Adipose tissue (tissue), 3 donors: Measurements from ENCODE around the gene KIAA1958. TPM values are rescaled to one million over a fixed set of nuclear protein-coding genes. Genes with fewer than 3 reads are reported as not detected.

Source experiments
- H3K27ac ChIP-seq: one replicate; pipeline ENCODE4 v1.5.1; 2013; ENCODE audit warnings: low read depth, low read length
- WGBS, 3 donors: extraction: QIAGEN DNeasy Blood & Tissue Kit; methylation state at CpG; one replicate each; pipeline ENCODE4 v1.1.7; 2013; 5-methylcytosine and 5-hydroxymethylcytosine counted together
- polyA plus RNA-seq, 3 donors: library from polyadenylated mRNA; stranded (reverse); fragments of 200-250 nt; gene quantifications; one replicate each; pipeline ENCODE4 v1.2.3, GENCODE V29; 2013
- donor health status: healthy with polysubstance abuse.
- donor health status: Bipolar disorder and iron deficiency.
- donor health status: healthy.

The KIAA1958 gene
- polyA plus RNA-seq, 3 donors = 0.82 to 1.2 (median 0.90) TPM

DNA sequence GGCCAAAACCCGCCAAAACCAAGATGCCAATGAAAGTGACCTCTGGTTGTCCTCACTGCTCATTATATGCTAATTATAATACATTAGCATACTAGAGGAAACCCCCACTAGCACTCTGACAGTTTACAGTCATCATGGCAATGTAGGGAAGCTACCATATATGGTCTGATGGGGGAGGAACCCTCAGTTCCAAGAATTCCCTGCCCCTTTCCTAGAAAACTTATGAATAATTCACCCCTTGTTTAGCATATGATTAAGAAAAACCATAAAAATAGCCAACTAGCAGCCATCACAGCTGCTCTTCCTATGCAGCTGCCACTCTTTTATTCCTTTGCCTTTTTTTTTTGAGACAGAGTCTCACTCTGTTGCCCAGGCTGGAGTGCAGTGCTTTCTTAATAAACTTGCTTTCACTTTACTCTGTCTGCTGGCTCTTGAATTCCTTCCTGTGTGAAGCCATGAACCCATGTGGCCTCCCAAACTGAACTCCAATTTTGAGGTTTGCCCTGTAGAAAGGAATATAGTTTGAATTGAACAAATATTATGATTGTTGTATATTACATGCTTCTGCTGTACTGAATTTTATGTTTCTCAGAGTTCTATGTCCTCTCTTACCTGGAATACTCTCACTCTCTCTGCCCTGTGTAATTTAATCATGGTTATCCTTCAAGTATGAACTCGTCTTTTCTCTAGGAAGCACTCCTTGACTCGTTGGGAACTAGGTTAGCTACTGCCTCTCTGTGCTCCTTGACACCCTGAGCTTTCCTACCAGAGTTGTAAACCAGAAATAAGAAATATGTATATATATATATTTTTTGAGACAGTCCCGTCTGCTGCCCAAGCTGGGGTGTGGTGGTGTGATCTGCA lies 59.8 kb downstream of the KIAA1958 start:
- no peak overlapping the region for H3K27ac ChIP-seq
- WGBS, 3 donors = 59 to 80% (median 72%) methylated on average over 4 of the region's 4 CpGs

DNA sequence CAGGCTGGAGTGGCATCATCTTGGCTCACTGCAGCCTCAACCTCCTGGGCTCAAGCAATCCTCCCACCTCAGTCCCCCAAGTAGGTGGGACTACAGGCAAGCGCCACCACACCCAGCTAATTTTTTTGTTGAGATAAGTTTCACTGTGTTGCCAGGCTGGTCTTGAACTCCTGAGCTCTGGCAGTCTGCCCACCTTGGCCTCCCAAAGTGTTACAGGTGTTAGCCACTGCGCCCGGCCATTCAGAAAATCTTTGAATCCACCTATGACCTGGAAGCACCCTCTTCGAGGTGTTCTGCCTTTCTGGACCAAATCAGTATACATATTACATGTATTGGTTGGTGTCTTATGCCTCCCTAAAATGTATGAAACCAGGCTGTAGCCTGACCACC lies 61.4 kb downstream of the KIAA1958 start:
- 46 to 97% (median 93%) methylated on average over 4 of the region's 4 CpGs for WGBS, 3 donors
- H3K27ac ChIP-seq = no peak overlapping the region

DNA sequence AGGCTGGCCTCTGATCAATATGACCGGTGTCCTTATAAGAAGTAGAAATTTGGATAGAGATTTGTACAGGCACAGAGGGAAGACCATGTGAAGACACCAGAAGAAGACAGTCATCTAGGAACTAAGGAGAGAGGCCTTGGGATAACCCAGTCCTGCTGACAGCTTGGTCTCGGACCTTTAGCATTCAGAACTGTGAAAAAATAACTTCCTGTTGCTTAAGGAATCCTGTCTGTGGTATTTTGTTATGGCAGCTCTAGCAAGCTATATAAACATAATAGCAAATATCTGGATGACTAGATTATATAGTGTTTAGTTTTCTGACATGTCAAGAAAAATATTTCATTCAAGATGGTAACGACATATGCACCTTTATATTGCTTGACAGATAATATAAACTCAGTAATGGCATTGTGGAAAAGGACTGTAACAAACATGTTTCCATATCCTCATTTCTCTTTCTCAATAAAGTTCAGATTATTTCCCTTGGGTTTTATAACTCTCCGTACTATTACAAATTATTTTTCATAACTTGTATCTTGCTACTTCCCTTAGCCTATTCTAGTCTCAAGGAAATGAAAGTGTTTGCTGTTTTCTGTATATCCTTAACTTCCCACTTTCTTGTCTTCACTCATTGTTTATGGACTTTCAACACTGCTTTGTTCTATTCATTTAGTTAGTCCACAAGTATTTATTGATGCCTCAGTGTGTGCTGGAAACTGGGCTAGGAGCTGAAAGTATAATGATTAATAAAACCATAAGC lies 62.4 kb downstream of the KIAA1958 start:
- WGBS, 3 donors = 59 to 76% (median 62%) methylated on average over 4 of the region's 4 CpGs
- no peak overlapping the region for H3K27ac ChIP-seq

DNA sequence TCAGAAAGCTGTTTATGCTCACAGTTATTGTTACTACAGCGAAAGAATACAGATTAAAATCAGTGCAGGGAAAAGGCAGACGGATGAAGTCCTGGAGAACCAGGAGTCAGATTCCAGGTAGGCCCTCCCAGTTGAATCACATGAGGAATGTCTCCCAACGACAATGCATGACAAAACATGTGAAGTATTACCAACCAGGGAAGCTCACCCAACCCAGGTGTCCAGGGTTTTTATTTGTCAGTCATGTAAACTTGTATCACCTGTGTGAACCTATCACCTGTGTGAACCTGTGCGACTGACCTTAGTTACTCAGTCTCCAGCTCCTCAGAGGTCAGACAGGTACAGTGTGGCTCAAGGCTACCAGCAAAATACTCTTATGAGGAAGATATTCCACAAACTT lies 63.9 kb downstream of the KIAA1958 start:
- 55 to 92% (median 86%) methylated on average over 4 of the region's 4 CpGs for WGBS, 3 donors
- H3K27ac ChIP-seq = no peak overlapping the region

DNA sequence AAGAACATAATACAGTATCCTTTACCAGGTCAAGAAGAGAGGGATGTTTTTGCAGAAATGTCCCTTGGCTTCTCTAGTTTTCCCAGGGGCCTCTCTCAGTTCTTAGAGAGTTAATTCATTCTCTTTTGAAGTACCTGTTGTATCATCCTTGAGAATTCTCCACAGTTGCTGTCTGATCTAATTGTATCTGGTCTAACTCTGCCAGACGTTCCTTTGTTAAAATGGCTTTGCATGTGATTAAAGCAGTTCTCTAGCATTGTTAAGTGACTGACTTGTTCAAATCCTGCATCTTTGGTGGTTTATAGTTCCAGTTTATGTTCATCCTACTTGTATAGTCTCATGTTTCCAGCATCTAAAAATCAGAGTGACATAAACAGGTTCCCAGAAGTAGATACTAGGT lies 65.0 kb downstream of the KIAA1958 start:
- WGBS, 3 donors = 58 to 92% (median 92%) methylated on average over 1 of the region's 1 CpG
- H3K27ac ChIP-seq = no peak overlapping the region

DNA sequence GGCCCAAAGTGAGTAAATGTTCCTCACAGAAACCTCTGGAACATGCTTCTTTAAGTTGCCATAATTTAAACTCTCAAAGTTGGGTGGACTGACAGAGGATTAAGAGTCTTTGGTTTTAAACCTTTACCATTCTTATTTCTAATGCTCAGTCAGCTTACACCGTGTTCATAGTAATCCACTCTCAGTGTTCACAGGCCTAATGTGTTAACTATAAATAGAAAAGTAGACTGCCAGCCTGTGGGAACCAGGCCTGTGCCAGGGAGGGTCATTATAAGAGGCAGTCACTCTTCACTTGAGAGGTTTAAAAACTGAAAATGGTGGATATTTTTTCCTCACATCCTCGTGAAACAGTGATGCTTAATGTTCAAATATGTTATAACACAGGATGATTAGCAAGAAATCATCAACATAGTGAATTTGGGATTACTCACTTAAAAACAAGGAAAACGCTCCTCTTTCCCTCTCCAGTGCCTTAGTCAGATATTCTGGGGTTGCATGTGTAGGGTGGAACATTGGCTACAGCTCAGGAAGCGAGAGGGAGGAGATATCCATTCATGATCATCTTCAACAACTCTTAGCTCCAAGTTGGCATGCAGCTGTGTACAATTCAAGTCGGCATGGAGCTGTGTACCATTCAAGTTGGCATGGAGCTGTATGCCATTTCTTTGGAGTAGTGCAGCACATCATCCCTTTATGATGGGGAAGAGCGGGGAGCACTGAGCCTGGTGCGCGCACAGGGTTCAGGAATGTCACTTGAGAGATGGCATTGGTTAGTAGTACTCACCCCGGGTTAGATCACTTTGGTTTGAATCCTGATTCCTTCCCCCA lies 65.8 kb downstream of the KIAA1958 start:
- 66 to 92% (median 87%) methylated on average over 9 of the region's 9 CpGs for WGBS, 3 donors
- no peak overlapping the region for H3K27ac ChIP-seq

DNA sequence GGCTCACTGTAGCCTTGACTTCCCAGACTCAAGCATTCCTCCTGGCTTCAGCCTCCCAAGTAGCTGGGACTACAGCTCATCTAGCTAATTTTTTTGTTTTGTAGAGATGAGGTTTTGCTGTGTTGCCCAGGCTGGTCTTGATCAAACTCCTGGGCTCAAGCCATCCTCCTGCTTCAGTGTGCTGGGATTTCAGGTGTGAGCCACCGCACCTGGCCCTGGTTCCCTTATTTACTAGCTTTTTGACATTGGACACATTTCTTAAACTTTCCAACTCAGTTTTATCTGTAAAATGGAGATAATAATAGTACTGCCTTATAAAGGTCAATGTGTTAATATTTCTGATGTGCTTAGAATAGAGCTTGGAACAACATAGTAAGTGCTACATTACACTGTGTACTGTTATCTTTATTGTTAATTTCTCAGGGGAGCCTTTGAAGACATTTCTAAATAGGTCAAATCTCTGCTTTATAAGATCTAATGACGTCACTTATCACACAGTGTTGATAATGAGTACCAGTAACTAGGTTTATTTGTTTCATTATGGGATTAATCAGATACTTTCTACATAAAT lies 66.7 kb downstream of the KIAA1958 start:
- WGBS, 3 donors = 31 to 82% (median 68%) methylated on average over 2 of the region's 2 CpGs
- no peak overlapping the region for H3K27ac ChIP-seq

DNA sequence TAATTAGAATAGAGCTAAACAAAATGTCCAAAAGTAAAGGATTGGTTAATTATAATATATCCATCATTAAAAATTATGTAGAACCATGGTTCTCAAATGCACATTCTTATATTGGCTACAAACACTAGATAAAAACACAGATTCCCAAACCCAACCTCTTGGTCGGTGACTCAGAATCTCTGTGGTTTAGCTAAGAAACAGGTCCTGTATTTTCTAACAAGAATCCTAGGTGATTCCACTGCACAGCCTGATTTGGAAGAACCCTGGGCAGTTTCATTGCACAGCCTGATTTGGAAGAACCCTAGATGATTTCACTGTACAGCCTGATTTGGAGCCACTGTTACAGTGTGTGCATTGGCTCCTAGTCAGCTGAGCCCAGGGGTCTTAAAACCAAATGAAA lies 67.9 kb downstream of the KIAA1958 start:
- 57 to 93% (median 84%) methylated on average over 1 of the region's 1 CpG for WGBS, 3 donors
- no peak overlapping the region for H3K27ac ChIP-seq

DNA sequence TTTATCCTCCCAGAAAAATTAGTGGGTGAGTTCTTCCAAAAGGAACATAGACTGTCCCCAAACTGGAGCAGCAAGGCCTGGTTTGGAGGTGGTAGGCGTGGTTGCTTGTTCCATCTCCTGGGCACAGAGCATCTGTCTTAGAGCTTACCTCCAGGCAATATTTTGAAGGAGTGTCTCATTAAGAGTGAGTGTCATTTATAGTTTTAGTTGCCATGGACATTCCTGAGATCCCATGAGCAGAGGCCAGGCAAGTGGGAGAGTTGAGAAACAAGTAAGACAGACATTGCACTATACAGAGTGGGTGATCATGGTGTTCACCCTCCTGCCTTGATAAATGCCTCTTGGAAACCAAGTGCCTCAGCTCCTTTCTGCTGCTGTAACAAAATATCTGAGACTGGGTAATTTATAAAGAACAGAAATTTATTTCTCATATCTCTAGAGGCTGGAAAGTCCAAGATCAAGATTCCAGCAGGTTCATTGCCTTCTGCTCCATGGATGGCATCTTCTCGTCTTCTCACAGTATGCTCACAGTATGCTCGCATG lies 68.5 kb downstream of the KIAA1958 start:
- WGBS, 3 donors = 88 to 99% (median 91%) methylated on average over 3 of the region's 3 CpGs

DNA sequence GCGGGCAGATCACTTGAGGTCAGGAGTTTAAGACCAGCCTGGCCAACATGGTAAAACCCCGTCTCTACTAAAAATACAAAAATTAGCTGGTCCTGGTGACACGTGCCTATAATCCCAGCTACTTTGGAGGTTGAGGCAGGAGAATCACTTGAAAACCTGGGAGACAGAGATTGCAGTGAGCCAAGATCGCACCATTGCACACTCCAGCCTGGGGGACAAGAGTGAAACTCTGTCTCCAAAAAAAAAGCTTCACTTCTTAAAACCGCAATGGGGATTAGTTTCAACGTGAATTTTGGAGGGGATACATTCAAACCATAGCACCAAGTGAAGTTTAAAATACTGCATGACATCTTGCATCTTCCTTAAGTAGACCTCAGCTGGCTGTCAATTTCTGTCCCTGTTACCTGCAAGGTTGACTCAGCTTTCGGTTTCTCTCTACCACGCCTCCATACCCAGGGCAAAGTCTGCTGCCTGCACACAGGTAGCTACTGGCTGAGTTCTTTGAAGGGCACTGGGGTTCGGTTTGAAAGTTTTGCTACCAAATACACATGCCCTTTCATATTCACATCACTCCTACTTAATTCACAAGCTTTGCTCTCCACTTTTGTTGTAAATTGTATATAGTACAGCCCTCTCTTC lies 69.3 kb downstream of the KIAA1958 start:
- H3K27ac ChIP-seq = no peak overlapping the region
- 61 to 93% (median 92%) methylated on average over 9 of the region's 9 CpGs for WGBS, 3 donors

More for the DNA sequence above, 68.5 kb downstream of the KIAA1958 start:
- H3K27ac ChIP-seq = no peak overlapping the region

DNA sequence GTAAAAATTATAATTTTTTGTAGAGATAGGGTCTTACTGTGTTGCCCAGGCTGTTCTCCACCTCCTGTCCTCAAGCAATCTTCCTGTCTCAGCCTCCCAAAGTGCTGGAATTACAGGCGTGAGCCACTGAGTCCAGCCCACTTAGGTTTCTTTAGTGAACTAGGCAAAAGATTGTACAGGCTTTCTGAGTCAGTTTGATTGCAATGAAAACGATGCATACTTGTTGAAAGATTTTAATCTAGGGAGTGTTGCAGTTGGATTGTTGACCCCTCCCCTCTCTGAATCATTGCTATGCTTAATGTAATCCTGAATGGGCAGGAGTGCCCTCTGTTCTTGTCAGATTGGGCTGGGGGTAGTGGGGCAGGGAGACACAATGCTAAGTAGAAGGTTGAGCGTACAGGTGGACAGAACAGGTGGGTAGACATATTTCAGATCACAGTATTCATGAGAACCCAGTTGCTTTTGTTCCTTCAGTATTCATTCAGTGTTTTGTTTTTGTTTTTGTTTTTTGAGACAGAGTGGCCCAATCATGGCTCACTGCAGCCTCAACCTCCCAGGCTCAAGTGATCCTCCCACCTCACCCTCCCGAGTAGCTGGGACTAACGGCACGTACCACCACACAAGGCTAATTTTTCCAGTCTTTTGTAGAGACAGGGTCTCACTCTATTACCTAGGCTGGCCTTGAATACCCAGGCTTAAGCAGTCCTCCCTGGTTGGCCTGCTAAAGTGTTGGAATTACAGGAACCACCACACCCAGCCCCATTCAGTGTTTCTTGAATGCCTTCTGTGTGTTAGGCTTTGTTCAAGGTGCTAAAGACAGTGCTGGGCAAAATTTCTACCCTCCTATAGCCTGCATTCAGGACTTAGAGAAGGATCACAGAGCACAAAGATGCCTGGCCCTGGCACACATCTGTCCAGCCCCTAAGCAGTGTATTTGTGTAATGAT lies 70.1 kb downstream of the KIAA1958 start:
- 83 to 90% (median 89%) methylated on average over 6 of the region's 6 CpGs for WGBS, 3 donors
- H3K27ac ChIP-seq = no peak overlapping the region

DNA sequence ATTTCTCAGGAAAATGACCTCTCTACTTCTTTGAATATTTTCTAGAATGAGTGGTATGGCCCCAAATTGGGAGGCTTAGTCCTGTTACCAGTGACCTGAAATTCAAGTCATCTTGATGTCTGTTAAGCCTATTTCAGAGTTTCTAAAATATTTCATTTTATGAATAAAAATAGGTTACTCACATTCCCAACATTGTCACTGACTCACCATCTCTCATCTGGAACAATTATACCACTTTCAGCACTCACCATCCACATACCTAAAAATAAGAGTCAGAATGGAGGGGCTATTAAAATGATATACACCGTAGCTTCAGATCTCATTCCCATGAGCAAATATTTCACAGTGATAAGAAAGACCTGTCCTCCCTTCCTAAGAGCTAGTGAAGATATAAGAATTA lies 71.8 kb downstream of the KIAA1958 start:
- WGBS, 3 donors = 52 to 86% (median 81%) methylated on average over 1 of the region's 1 CpG
- H3K27ac ChIP-seq = no peak overlapping the region

DNA sequence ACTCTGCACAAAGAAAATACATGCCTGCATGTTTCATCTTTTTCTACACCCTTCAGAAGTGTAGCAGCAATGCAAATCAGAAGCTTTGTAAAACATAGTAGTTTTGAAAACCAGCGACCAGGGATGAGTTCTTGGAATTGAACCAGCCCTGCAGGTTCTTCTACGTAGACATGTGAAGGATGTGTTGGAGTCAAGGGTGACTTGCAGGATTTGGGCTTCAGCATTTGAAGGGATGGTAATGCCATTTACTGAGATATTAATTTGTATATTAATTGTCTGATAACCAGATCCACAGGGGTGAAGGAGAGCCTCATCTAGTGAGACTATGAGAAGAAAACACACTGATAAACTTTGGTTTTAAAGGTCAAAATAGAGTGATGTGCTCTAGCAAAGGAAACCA lies 72.4 kb downstream of the KIAA1958 start:
- H3K27ac ChIP-seq = no peak overlapping the region
- WGBS, 3 donors = 79 to 87% (median 80%) methylated on average over 2 of the region's 2 CpGs

DNA sequence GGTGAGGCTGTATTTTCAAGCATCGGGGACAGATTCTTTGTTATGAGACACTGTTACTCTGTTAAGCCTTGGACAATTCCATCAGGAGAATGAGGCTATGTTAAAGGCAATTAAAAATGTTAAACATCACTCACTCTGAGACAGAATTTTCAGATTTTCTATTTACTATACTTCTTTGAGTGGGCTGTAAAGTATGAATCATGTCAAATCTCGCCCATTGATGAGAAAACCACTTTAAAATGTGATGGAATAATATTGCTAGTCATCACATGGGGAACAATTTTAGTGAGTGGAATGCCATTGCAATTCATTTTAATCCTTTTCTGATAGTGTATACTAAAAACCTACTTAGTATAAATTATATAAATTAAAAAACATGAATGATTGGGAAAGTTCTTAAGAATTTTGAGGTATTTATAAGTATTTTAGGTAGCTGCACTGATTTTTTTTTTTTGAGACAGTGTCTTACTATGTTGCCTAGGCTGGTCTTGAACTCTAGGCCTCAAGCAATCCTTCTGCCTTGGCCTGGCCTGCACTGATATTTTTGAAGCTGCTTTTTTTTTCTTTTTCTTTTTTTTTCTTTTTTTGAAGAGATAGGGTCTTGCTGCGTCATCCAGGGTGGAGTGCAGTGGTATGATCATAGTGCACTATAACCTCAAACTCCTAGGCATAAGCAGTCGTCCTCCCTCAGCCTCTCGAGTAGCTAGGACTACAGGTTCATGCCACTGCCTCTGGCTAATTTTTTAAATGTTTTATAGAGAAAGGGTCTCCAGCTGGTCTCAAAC lies 73.2 kb downstream of the KIAA1958 start:
- H3K27ac ChIP-seq = no peak overlapping the region
- WGBS, 3 donors = 75 to 93% (median 81%) methylated on average over 5 of the region's 5 CpGs

DNA sequence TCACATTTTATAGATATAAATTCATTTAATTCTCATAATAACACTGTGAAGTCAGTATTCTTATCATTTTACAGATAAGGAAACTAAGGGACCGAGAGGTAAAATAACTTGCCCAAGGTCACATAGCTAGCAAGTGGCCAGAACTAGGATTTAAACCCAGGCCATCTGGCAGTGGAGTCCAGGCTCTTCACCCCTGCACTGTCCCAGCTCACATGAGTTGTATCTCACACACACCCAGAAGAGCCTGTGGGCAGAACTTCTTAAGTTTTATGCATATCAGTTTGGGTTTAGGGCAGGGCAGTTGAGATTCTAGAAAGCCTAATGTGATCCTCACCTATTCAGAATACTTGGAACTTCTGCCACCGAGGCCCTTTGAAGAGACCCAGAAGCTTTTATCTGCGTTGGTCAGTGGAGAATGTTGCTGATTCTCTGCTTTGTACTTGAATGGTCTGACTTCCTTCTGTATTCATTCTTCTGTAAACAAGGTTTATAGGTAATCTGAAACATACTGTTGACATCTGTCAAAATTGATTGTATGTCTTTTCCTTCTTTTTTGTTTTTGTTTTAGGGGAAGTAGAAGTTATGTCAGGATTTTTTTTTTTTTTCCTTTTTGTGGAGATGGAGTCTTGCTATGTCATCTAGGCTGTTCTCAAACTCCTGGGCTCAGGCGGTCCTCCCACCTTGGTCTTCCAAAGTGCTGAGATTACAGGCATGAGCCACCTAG lies 75.8 kb downstream of the KIAA1958 start:
- WGBS, 3 donors = 52 to 88% (median 87%) methylated on average over 4 of the region's 4 CpGs
- no peak overlapping the region for H3K27ac ChIP-seq
